ENCODE results near the gene RNF217. TPM values are rescaled to one million over a fixed set of nuclear protein-coding genes. Genes with fewer than 3 reads are reported as not detected.

RNF217 gene
- total and polyA plus RNA-seq, 3 experiments from 2014 or later, result 0.13 TPM; not detected in 2

GRCh38 chr6:125048274-125048673 lies 86.0 kb downstream of the RNF217 start:
- no peak for DNase-seq
- Mint-ChIP-seq H3K27ac (no peak overlapping the region), H3K4me3 (no peak overlapping the region), H3K9me3 (peaks cover 0 to 2% (median 0%) of the 10 kb centered on the region in 5 donors), H3K27me3 (no peaks in the 10 kb centered on the region), H3K4me1 (no peaks in the 10 kb centered on the region), H3K36me3 (no peaks in the 10 kb centered on the region)
- Histone ChIP-seq H3K27me3 (ENCODE audit: insufficient read depth, low read length, poor library complexity, severe bottlenecking) (no peaks in the 10 kb centered on the region), H3K4me3 (ENCODE audit: low read length) (no peak overlapping the region), H3K4me1 (ENCODE audit: insufficient read depth, low read length) (no peaks in the 10 kb centered on the region), H3K9me3 (ENCODE audit: low read length) (no peaks in the 10 kb centered on the region), H3K36me3 (ENCODE audit: insufficient read depth, low read length) (no peaks in the 10 kb centered on the region), H3K27ac (ENCODE audit: low read depth, low read length) (no peak overlapping the region)
- POLR2A ChIA-PET, result no interaction called here
- CTCF ChIA-PET, result no interaction called here

- Mint-ChIP-seq H3K27ac (no peak overlapping the region), H3K27me3 (no peaks in the 10 kb centered on the region), H3K36me3 (no peaks in the 10 kb centered on the region), H3K4me3 (no peak overlapping the region), H3K4me1 (no peaks in the 10 kb centered on the region), H3K9me3 (peaks cover 0 to 2% (median 0%) of the 10 kb centered on the region in 5 donors)
- H3K27me3 ChIP-seq (ENCODE audit: insufficient read depth, low read length, poor library complexity, severe bottlenecking), result no peaks in the 10 kb centered on the region
- H3K4me3 ChIP-seq (ENCODE audit: low read length), result no peak overlapping the region
- no peaks in the 10 kb centered on the region for H3K36me3 ChIP-seq (ENCODE audit: insufficient read depth, low read length)
- ChIA-PET POLR2A (no interaction called here), CTCF (no interaction called here)
- no peak for DNase-seq
- no peaks in the 10 kb centered on the region for H3K9me3 ChIP-seq (ENCODE audit: low read length)
- H3K4me1 ChIP-seq (ENCODE audit: insufficient read depth, low read length), result no peaks in the 10 kb centered on the region
- no peak overlapping the region for H3K27ac ChIP-seq (ENCODE audit: low read depth, low read length)
Measured at GRCh38 chr6:125050663-125051318, 88.6 kb downstream of the RNF217 start.

- Histone ChIP-seq H3K36me3 (ENCODE audit: insufficient read depth, low read length) (no peaks in the 10 kb centered on the region), H3K4me1 (ENCODE audit: insufficient read depth, low read length) (no peaks in the 10 kb centered on the region), H3K27ac (ENCODE audit: low read depth, low read length) (no peak overlapping the region), H3K9me3 (ENCODE audit: low read length) (no peaks in the 10 kb centered on the region), H3K27me3 (ENCODE audit: insufficient read depth, low read length, poor library complexity, severe bottlenecking) (no peaks in the 10 kb centered on the region), H3K4me3 (ENCODE audit: low read length) (no peak overlapping the region)
- H3K27ac Mint-ChIP-seq, result no peak overlapping the region
- DNase-seq, result no peak
- H3K27me3 Mint-ChIP-seq, result no peaks in the 10 kb centered on the region
- no peaks in the 10 kb centered on the region for H3K36me3 Mint-ChIP-seq
- H3K4me3 Mint-ChIP-seq, result no peak overlapping the region
- ChIA-PET POLR2A (no interaction called here), CTCF (no interaction called here)
- peaks cover 0 to 2% (median 0%) of the 10 kb centered on the region in 5 donors for H3K9me3 Mint-ChIP-seq
- no peaks in the 10 kb centered on the region for H3K4me1 Mint-ChIP-seq
Measured at GRCh38 chr6:125053809-125054208, 91.6 kb downstream of the RNF217 start.

GRCh38 chr6:125054331-125054730 lies 92.1 kb downstream of the RNF217 start:
- Mint-ChIP-seq H3K27ac (no peak overlapping the region), H3K9me3 (peaks cover 0 to 2% (median 0%) of the 10 kb centered on the region in 5 donors), H3K4me3 (no peak overlapping the region), H3K4me1 (no peaks in the 10 kb centered on the region), H3K27me3 (no peaks in the 10 kb centered on the region), H3K36me3 (no peaks in the 10 kb centered on the region)
- Histone ChIP-seq H3K27ac (ENCODE audit: low read depth, low read length) (no peak overlapping the region), H3K4me3 (ENCODE audit: low read length) (no peak overlapping the region), H3K9me3 (ENCODE audit: low read length) (no peaks in the 10 kb centered on the region), H3K27me3 (ENCODE audit: insufficient read depth, low read length, poor library complexity, severe bottlenecking) (no peaks in the 10 kb centered on the region), H3K36me3 (ENCODE audit: insufficient read depth, low read length) (no peaks in the 10 kb centered on the region), H3K4me1 (ENCODE audit: insufficient read depth, low read length) (no peaks in the 10 kb centered on the region)
- no peak for DNase-seq
- CTCF ChIA-PET, result no interaction called here
- POLR2A ChIA-PET, result no interaction called here

- H3K36me3 ChIP-seq (ENCODE audit: insufficient read depth, low read length), result no peaks in the 10 kb centered on the region
- ChIA-PET POLR2A (no interaction called here), CTCF (no interaction called here)
- H3K4me1 ChIP-seq (ENCODE audit: insufficient read depth, low read length), result no peaks in the 10 kb centered on the region
- no peaks in the 10 kb centered on the region for H3K27me3 ChIP-seq (ENCODE audit: insufficient read depth, low read length, poor library complexity, severe bottlenecking)
- Mint-ChIP-seq H3K27ac (no peak overlapping the region), H3K36me3 (no peaks in the 10 kb centered on the region), H3K4me1 (no peaks in the 10 kb centered on the region), H3K27me3 (no peaks in the 10 kb centered on the region), H3K4me3 (no peak overlapping the region), H3K9me3 (no peaks in the 10 kb centered on the region)
- no peaks in the 10 kb centered on the region for H3K9me3 ChIP-seq (ENCODE audit: low read length)
- no peak overlapping the region for H3K4me3 ChIP-seq (ENCODE audit: low read length)
- no peak overlapping the region for H3K27ac ChIP-seq (ENCODE audit: low read depth, low read length)
- no peak for DNase-seq
Measured at GRCh38 chr6:125057392-125058246, 95.4 kb downstream of the RNF217 start.

- Histone ChIP-seq H3K9me3 (ENCODE audit: low read length) (no peaks in the 10 kb centered on the region), H3K27me3 (ENCODE audit: insufficient read depth, low read length, poor library complexity, severe bottlenecking) (no peaks in the 10 kb centered on the region), H3K27ac (ENCODE audit: low read depth, low read length) (no peak overlapping the region), H3K36me3 (ENCODE audit: insufficient read depth, low read length) (no peaks in the 10 kb centered on the region), H3K4me1 (ENCODE audit: insufficient read depth, low read length) (no peaks in the 10 kb centered on the region), H3K4me3 (ENCODE audit: low read length) (no peak overlapping the region)
- Mint-ChIP-seq H3K4me1 (no peaks in the 10 kb centered on the region), H3K27me3 (no peaks in the 10 kb centered on the region), H3K27ac (no peak overlapping the region), H3K4me3 (no peak overlapping the region), H3K36me3 (no peaks in the 10 kb centered on the region), H3K9me3 (no peaks in the 10 kb centered on the region)
- ChIA-PET POLR2A (no interaction called here), CTCF (no interaction called here)
- no peak for DNase-seq
Measured at GRCh38 chr6:125058546-125058945, 96.3 kb downstream of the RNF217 start.

- Mint-ChIP-seq H3K9me3 (no peaks in the 10 kb centered on the region), H3K36me3 (no peaks in the 10 kb centered on the region), H3K4me1 (peaks cover 0 to 1% (median 0%) of the 10 kb centered on the region in 3 donors), H3K27me3 (no peaks in the 10 kb centered on the region), H3K27ac (no peak overlapping the region), H3K4me3 (no peak overlapping the region)
- H3K27ac ChIP-seq (ENCODE audit: low read depth, low read length), result no peak overlapping the region
- POLR2A ChIA-PET, result no interaction called here
- H3K36me3 ChIP-seq (ENCODE audit: insufficient read depth, low read length), result no peaks in the 10 kb centered on the region
- CTCF ChIA-PET, result no interaction called here
- no peak overlapping the region for H3K4me3 ChIP-seq (ENCODE audit: low read length)
- H3K27me3 ChIP-seq (ENCODE audit: insufficient read depth, low read length, poor library complexity, severe bottlenecking), result no peaks in the 10 kb centered on the region
- no peaks in the 10 kb centered on the region for H3K9me3 ChIP-seq (ENCODE audit: low read length)
- H3K4me1 ChIP-seq (ENCODE audit: insufficient read depth, low read length), result peaks cover 23% of the 10 kb centered on the region
- no peak for DNase-seq
Measured at GRCh38 chr6:125063307-125063706, 101.1 kb downstream of the RNF217 start.

- H3K27me3 Mint-ChIP-seq, result no peaks in the 10 kb centered on the region
- H3K4me1 Mint-ChIP-seq, result peaks cover 0 to 1% (median 0%) of the 10 kb centered on the region in 3 donors
- Histone ChIP-seq H3K36me3 (ENCODE audit: insufficient read depth, low read length) (no peaks in the 10 kb centered on the region), H3K4me3 (ENCODE audit: low read length) (no peak overlapping the region), H3K4me1 (ENCODE audit: insufficient read depth, low read length) (peaks cover 29% of the 10 kb centered on the region), H3K27me3 (ENCODE audit: insufficient read depth, low read length, poor library complexity, severe bottlenecking) (no peaks in the 10 kb centered on the region), H3K27ac (ENCODE audit: low read depth, low read length) (no peak overlapping the region), H3K9me3 (ENCODE audit: low read length) (no peaks in the 10 kb centered on the region)
- H3K9me3 Mint-ChIP-seq, result no peaks in the 10 kb centered on the region
- ChIA-PET POLR2A (no interaction called here), CTCF (no interaction called here)
- no peak for DNase-seq
- no peaks in the 10 kb centered on the region for H3K36me3 Mint-ChIP-seq
- no peak overlapping the region for H3K4me3 Mint-ChIP-seq
- no peak overlapping the region for H3K27ac Mint-ChIP-seq
Measured at GRCh38 chr6:125066140-125066539, 103.9 kb downstream of the RNF217 start.

All from CD8-positive, alpha-beta memory T cell (primary cell).